Stimulated activated CD8-positive, alpha-beta memory T cell treated with anti-CD3 and anti-CD28 coated beads, Interleukin-15, amount 100 ng/mL, for 1 hour (primary cell): ENCODE results near the gene CARD16.
"Not testable (repeated sequence)": the region's sequence is repeated elsewhere in the genome, so short reads cannot be mapped to it uniquely, and the experiment has no call there.

Experiments
- DNase-seq: peaks from one replicate; pipeline ENCODE4 v3.0.0-alpha.2; 2020; ENCODE audit warnings: low read depth

CARD16 gene

DNA sequence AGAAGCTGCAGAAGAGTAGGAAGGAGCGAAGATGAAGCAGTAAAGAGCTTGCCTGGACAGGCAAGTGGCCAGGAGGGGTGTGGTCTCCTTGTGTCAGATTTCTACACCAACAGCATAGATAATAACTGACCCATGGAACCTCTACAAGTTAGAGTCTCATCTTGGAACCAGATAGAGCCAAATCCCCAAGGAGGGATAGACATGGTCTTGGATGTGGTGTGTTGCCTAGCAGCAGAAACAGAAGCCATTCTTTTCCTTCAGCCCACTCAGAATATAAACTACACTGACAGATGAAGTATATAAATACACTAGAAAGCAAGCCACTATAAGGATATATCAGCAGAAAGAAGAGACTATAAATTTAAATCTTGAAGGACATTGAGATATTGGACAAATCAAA is 4.3 kb upstream of the CARD16 start:
- no peak for DNase-seq

DNA sequence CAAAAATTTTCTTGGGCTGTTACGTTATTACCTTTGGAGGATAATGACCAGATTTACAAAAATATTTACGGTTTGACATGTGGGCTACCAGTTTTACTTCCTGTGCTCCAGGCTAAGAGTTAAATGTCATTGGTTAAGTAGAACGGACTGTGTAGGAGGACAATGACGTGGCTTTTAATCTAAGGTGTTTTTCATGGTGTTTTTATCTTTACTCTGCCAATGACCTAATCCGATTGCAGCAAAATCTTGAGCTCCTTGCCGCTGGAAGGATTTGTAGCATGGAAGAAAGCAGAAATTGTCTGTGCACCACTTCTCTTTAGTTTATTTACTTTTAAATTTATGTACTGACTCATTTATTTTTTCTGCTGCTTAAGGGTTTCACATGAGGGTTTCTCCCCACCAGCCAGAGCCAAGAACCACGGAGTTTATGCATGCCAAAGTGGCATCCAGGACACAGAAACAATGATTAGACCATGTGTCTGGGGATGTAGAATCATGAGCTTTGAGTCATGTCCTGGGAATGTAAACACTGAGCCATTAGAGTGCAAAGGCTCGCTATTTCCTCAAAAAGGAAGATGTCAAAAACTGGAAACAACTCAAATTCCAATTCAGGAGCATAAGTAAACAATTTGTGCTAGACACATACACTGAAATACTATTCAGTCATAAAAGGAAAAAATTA is 1.9 kb upstream of the CARD16 start:
- no peak for DNase-seq

DNA sequence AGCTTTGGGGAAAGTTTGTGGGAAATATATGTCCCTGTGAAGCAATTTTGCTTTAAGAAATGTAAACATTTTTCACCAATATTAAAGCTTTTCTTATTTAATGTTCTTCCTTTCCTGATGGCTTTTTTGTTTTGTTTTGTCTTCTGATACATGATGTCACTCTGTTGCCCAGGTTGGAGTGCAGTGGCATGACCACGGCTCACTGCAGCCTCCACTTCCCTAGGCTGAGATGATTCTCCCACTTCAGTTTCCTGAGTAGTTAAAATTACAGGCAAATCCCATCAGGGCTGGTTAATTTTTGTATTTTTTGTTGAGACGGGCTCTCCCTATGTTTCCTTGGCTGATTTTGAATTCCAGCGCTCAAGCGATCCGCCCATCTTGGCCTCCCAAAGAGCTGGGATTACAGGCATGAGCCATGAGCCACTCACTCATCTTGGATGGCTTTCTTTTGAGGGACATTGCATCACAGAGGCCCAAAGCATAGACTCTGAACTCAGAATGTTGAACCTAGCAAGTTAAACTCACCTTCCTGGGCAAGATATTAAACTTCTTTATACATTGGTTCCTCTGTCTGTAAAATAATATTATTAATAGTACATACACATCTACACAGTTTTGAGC is 651 bp upstream of the CARD16 start:
- DNase-seq: no peak

DNA sequence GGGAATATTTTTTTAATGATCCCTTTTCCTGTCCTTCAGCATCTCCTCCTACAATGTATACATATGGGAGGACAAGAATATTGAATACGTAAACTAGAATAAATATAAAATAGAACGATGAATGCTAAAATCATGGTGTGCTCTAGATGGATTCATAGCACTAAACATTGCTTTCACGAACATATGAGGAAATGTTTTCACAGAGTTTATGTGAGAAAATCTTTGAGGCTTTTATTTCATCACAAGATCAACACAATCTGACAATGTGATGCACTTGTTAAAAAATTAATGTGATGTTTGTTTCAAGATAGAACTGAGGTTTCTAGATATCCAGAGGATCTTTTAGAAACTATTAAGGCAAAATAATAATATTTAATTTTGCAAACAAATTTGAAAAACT is 3.0 kb downstream of the CARD16 start:
- DNase-seq: no peak

DNA sequence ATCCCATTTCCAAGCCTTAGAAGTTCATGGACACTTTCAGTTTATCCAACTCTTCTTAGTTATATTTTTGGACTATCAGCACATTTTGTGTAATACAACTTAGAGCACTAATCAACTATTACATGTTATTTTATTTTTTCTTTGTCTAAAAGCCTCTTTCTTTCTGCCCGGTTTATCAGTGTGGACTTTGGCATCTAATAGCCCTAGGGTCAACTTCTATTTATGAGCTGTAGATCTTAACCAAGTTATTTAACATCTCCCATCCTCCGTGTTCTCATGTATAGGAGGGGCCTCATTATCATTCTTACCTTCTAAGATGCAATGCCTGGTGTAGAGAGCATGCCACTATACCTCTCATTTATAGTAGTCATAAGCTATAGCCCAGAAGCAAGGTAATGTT is 4.4 kb downstream of the CARD16 start:
- no peak for DNase-seq

DNA sequence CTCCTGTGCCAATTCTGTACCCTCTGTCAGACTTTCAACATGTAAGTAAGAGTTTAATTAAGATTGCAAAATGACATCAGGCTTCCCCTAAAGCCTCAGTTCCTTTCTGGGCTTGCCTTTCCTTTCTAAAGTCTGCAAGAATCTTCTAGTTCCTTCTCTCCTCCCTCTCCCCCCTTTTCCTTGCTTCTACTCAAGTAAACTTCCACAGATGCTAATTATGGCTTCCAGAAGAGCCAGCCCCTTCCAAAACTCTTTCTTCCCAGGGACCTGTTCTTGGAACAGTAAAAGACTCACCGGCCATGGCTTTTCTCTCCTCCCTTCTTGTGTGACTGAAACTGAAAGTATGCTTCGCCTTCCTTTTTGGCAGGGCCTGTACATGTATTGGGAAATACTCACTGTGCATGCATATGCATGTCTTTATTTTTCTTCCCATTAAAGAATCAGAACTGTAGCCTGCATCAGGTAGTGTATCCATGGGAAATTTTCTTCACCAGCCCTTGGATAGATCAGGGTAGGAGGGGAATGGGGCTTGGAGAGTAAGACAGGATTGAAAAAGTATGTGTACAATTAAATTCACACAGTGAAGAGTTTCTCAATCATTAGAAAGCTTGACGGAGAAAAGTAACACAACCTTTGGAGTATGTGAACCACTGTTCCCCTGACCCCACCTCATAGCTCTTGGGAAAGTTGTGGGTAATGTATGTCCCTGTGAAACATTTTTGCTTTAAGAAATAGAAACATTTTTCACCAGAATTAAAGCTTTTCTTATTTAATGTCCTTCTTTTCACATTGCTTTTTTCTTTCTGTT is 10.1 kb downstream of the CARD16 start, which contains the start of gene CASP1:
Gene CASP1 (minus strand): TSS at position 332 of the 808 bp plus-strand sequence. CDS start 31 bp downstream, at position 301.
- no peak for DNase-seq

DNA sequence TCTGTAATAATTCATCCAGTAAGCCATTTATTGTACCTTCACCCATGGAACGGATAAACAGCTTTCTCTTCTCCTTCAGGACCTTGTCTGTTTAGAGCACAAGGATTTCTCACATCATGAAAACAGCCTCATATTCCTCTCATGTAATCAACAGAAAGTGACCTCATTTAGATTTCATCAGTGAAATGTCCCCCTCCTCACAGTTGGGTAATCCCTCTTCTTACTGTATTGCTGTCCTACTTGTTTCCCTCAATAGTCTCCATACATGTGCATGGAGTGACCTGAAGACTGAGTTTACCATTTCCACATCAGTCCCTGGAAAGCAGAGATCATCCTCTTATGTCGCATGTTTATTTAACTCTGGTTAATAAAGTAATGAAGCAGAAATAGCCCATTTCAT is 10.7 kb downstream of the CARD16 start:
- not testable (repeated sequence) for DNase-seq

DNA sequence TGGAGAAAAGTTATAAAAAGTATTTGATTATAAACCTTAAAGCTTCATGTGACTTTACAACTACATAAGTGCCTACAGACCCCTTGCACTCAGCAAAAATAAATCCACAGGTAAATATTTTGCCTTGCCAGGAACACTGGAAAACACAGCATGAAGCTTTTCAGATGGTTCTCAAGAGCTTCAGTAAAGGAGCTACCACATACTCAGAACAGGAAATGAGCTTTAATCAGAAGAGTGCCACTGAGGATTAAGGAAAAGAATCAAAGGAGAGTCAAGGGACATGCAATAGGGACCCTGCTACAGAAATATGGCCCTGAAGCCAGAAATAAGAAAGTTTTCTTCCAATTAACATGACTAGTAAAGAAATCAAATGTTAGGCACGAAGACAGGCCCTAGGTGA is 11.4 kb downstream of the CARD16 start:
- no peak for DNase-seq

DNA sequence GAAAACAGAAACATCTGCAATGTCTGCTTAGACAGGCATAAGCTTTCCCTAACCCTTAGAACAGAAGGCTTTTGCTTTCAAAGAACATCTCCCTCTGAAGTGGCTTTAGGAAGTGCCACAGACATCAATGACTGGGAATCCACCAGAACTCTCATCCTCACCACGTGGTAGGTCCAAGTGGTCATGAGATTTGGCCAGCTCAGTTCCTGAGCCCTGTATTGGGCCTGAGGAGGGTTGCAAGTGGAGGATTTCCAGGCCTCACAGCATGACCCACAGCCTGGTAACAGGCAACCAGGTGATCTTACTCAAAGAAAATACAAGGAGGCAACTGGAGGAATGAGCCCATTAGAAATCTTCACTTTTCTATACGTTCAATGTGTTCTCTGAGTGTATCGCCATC is 11.8 kb downstream of the CARD16 start:
- DNase-seq: no peak

DNA sequence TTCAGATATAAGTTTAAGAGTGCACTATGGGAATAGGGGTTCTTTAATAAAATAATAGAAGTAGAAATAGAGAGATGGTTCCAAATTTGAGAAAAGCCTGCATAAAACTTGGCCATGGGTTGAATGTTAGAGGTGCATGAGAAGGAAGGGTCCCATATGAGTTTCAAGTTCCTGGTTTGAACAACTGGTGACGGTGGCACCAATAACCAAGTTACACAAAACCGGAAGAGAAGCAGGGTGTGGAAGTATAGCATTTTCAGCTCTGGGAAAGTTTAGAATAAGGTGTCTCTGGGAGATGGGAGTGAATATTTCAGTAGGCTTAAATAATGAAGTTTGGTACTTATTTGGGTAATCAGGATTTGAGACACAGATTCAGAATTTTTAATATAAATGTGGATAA is 12.6 kb downstream of the CARD16 start:
- no peak for DNase-seq

DNA sequence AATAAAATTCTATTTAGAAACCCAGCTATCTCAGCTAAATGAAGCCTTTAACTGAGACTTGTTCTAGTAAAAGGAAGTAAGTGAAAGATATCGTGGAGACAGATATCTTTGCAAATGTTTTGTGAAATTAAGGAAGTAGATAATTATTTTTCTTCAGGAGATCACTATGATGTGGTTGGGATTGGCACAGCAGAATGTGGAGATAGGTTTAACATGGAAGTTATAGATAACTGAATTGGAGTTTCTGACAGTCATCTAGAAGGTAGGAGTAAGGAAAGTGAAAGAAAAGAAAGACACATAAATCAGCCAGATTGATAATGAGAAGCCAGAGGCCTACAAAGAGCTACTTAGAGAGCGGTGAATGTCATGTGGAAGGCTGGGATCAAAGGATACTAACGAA is 17.5 kb downstream of the CARD16 start:
- no peak for DNase-seq

DNA sequence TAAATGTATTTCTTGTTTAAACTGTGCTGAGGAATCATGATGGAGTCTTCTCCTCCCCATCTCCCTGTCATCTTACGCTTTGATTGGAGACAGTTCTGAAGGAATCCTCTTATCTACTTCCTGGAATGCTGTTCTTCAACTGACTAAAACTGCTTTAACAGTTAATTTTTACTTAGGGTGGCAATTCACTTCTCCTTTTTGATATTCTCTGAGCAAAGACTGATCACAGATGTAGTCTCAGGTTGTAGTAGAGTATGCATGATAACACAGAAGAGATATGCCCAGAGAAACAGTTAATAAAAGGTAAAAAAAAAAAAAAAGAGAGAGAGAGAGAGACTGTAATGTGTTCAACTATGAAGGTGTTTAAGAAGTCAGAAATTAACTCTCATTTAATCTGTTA is 20.7 kb downstream of the CARD16 start:
- DNase-seq: no peak

DNA sequence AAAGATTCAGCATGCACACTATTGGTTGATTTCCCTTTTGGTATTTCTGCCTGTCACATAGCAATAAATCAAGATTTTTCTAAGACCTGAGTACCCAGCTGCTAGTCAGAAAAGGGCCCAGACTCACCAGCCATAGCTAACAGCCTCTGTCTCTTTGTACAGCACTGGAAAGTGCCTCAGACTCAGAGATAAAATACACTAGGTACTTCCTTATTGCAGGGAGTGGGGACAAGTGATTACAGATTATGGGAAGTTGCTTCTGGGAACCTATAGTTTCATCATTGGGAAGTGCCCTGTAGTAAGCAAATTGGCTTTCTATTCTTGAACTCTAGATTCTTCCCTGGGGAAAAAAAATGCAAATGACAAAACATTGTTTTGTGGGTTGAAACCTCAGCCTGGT is 22.1 kb downstream of the CARD16 start, which contains the start of gene CASP5:
Gene CASP5 (minus strand): TSS at position 166 of the 400 bp plus-strand sequence. CDS start 32 bp downstream, at position 134.
- no peak for DNase-seq

DNA sequence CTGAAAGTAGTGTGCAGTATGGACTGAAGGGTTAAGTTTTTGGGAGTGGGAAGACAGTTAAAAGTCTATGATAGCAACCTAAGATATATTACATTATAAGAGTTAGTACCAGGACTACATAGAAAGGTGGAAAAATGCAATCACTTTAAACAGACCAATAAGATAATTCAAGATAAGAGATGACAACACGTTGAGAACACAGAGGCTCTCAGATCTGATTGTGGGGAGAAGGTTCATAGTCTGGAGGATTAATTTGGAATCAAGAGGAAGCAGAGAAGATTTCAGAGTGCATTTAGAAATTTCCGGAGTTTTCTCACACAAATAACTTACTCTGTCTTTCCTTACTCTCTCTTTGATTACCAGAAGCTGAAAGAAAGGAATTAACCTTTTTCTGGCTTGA is 22.6 kb downstream of the CARD16 start:
- DNase-seq: no peak

DNA sequence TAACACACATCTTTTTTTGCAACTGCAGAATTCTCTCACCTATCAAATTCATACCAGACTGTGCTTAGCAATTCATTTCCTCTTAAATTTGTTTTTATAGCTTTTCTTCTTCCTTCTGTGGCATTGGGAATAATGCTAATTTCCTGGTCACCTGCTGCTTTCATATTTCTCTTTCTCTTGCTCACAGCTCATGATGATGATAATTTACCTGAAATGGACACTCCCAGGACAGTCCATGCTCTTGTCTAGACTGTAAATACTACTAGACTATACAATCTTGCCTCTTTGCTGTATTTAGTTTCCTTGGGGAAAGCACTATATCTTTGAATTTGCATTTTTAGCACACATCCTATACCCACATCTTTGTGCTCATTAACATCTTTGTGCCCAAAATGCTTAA is 37.7 kb downstream of the CARD16 start:
- no peak for DNase-seq

DNA sequence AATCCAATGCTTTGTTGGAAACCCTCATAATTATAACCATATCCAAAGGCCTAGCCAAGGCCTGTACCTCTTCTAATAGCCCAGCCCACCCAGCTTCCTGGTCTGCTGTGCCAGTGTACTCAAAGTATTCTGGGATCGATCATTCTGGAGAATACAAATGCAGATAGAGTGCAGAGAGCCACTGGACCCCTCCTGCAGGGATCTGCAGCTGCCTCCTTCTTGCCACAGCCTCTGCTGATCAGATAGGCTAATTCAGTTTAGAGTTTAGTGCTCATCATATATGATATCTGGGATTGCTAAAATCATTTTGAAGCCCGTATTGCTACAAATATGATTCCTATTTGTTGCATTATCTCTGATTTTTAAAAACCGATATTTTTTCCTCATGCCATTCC is 39.7 kb downstream of the CARD16 start:
- DNase-seq: no peak

DNA sequence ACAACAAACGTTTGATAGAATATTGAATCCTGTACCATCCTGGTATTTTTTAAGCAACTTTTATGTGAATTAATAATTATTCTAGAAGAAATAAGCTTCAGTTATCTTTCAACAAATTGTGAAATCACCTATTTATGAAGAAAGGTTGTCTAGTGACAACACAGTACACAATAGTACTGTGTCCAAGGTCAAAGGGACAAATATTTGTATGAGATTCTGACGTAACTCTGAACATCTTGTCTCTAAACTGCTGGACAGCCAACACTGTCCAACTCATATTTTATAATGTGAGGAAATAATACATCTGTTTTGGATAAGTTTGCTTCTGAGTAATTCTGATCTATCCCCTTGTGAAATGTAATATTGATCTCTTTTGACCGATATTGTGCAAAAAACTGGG is 41.1 kb downstream of the CARD16 start:
- no peak for DNase-seq

DNA sequence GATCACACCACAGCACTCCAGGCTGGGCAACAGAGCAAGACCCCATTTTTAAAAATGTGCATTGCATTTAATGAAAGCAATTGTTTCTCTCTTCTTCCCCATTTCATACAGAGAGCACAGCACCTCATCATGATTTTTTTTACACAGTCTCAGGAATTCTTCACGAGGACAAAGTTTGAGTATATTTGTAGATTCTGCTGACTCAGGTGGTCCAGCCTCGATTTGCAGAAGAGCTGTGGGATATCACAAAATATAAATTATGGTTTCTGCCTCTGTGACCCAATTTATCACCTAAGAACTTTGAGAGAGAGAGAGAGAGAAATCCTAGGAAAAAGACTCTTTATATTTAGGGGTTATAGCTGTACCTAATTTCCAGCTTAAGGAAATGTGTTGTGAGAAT is 42.0 kb downstream of the CARD16 start:
- DNase-seq: no peak

DNA sequence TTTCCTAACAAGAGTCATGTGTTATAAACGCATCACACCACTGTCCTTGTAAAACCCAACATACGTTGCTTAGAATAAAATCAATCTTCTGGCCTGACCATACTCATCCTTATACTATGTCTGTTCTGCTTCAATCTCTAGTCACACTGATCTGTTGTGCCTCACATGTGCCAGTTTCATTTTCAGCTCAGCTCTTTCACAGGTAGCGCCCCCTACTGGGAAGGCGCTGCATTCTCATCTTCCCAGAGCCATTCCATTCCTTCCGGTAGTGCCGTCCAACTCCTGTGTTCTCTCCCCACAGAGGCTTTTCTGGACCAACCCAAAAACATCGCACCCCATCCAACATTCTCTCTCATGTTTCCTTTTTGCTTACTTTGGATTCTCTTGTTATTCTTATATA is 44.3 kb downstream of the CARD16 start:
- peak; percentile 32 for DNase-seq

DNA sequence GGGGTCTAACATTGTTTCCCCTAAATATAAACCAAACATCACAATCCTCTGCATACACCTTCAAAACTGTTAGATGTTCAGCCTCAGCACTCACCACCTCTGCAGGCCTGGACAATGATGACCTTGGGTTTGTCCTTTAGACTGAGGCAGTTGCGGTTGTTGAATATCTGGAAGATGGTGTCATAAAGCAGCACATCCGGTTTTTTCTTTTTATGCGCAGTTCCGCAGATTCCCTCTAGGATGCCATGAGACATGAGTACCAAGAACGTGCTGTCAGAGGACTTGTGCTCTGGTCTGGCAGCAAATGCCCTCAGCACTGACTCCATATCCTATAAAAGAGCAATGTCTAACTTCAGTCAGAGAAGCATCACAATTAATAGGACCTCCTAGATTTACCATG is 45.0 kb downstream of the CARD16 start:
- DNase-seq: no peak

DNA sequence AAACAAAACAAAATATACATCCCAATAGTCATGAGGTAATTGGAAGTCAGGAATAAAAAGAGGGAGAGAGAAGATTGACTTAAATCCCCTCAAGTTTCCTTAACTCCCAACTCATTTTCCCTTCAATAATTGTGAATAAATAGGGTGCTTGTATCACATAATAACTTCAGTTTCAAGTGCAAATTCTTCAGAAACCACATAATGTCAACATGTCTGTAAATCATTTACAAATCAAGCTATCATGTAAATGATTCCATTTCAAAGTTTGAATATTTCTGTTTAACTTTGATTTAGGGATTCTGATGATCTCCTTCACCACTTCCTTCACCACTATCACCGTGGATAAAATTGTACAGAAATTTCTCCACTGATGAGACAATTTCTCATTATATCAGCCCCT is 45.4 kb downstream of the CARD16 start:
- no peak for DNase-seq

DNA sequence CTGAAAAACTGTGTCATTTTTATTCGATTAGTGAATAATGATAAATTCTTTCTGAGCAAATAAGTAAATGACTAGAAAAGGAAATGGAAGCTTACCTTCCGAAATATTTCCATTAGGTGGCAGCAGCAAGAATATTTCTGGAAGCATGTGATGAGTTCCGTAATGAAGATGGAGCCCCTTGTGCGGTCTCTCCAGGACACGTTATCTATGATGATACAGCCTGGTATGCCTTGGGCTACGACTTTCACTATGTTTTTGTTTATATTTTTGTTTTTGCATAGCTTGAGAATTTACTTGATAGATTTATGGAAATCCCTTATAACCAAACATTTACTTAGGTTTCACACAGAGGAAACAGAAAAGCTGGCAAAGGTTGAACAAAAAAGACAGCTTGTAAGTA is 47.8 kb downstream of the CARD16 start:
- no peak for DNase-seq

DNA sequence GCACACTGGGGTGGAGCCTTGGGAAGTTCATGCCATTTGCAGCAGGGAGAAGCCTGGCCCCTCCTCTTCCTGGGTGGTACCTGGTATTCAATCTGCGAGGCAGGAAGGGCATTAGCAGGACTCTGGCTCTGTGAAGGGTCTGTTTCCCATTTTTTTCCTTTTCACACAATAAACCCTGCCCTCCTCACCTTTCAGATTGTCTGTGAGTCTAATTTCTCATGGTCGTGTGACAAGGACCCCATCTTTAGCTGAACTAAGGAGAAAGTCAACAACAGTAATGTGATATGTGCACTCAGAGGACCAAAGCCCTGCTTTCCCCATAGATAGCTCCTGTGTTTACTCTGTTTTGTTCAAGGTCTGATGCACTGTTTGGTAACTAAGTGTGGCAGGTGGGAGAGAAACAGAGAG is 50.1 kb downstream of the CARD16 start:
- no peak for DNase-seq
